Coronary artery (tissue), 2 donors: ENCODE measurements around the gene ADARB2.
A peak's percentile ranks its signal among the peaks of the same experiment; 100 is the strongest.

ENCODE experiments used
- DNase-seq: peaks from one replicate; pipeline ENCODE4 v3.0.0-alpha.2; 2017; ENCODE audit warnings: low spot score
- H3K27ac ChIP-seq, 2 donors: fragments of 200-600 bp; sonication (generic); one replicate each; pipeline ENCODE4 v1.5.1; 2016 to 2019
- H3K4me3 ChIP-seq: fragments of 200-600 bp; sonication (generic); 2 replicates; pipeline ENCODE4 v1.5.1; 2016; ENCODE audit warnings: mild to moderate bottlenecking, moderate library complexity
- CTCF ChIP-seq: fragments of 200-600 bp; sonication (generic); IDR thresholded peaks from one replicate; pipeline ENCODE4 v1.5.1; 2019; ENCODE audit warnings: antibody characterized with exemption

Gene ADARB2

GRCh38 chr10:1724921-1725488 lies 12.3 kb downstream of the ADARB2 start:
- DNase-seq: no peak
- TF ChIP-seq CTCF: no peak
- Histone ChIP-seq H3K4me3 (no peak overlapping the region), H3K27ac (no peak overlapping the region)

- Histone ChIP-seq H3K27ac (no peak overlapping the region), H3K4me3 (no peak overlapping the region)
- TF ChIP-seq CTCF: no peak
- DNase-seq: no peak
These were observed 20.5 kb downstream of the ADARB2 start for GRCh38 chr10:1716839-1717238.

GRCh38 chr10:1715821-1716220 lies 21.5 kb downstream of the ADARB2 start:
- Histone ChIP-seq H3K4me3 (no peak overlapping the region), H3K27ac (no peak overlapping the region)
- TF ChIP-seq CTCF: no peak
- DNase-seq: peak; percentile 55

GRCh38 chr10:1712944-1713671 lies 24.2 kb downstream of the ADARB2 start:
- TF ChIP-seq CTCF: no peak
- H3K27ac ChIP-seq: no peak overlapping the region
- no peak overlapping the region for H3K4me3 ChIP-seq
- DNase-seq: peak; percentile 52

GRCh38 chr10:1712314-1712713 lies 25.0 kb downstream of the ADARB2 start:
- TF ChIP-seq CTCF: no peak
- Histone ChIP-seq H3K4me3 (no peak overlapping the region), H3K27ac (no peak overlapping the region)
- DNase-seq: peak; percentile 8

GRCh38 chr10:1709161-1709560 lies 28.2 kb downstream of the ADARB2 start:
- Histone ChIP-seq H3K4me3 (no peak overlapping the region), H3K27ac (no peak overlapping the region)
- DNase-seq: no peak
- TF ChIP-seq CTCF: no peak

- TF ChIP-seq CTCF: no peak
- Histone ChIP-seq H3K4me3 (no peak overlapping the region), H3K27ac (no peak overlapping the region)
- DNase-seq: peak; percentile 50
These were observed 28.6 kb downstream of the ADARB2 start for GRCh38 chr10:1708746-1709145.
